H1 (cell line): Measurements from ENCODE around the gene RUNX1. TPM values are rescaled to one million over a fixed set of nuclear protein-coding genes. Genes with fewer than 3 reads are reported as not detected.

Experiments
- CTCF ChIA-PET: fragments of 300-600 bp; sonication (Branson Sonifier 250); formaldehyde crosslinking; loops from one replicate; lab custom pipeline; 2021; ENCODE audit not compliant: partially characterized antibody; lab: Charles Lee
- POLR2A ChIA-PET: fragments of 300-600 bp; sonication (Branson Sonifier 250); formaldehyde crosslinking; loops from one replicate; lab custom pipeline; 2021; ENCODE audit warnings: inconsistent platforms; ENCODE audit not compliant: partially characterized antibody; lab: Charles Lee
- DNase-seq, 2 experiments: peaks; one replicate each; pipeline versions ENCODE4 v3.0.0 to v3.0.0-alpha.2; 2010 to 2022; ENCODE audit warnings: low spot score in 2 of 2, low read depth in 1 of 2, mixed read lengths in 1 of 2
- FAIRE-seq: peaks from 2 replicates; lab custom pipeline; 2011; peaks lifted over from hg19 to GRCh38; lab: Jason Lieb, UNC
- H2AFZ ChIP-seq: 2 replicates; pipeline ENCODE4 v1.8.1; 2012; ENCODE audit warnings: low read length, inconsistent platforms
- H2AK5ac ChIP-seq: 2 replicates; pipeline ENCODE4 v1.6.1; 2013; ENCODE audit warnings: low read depth, low read length
- H2BK120ac ChIP-seq: replicated peaks from 2 replicates; pipeline ENCODE3; 2013; ENCODE audit warnings: low read depth, low read length, inconsistent platforms
- H2BK12ac ChIP-seq: 2 replicates; pipeline ENCODE4 v1.6.1; 2013; ENCODE audit warnings: low read depth, low read length
- H2BK15ac ChIP-seq: 2 replicates; pipeline ENCODE4 v1.6.1; 2013; ENCODE audit warnings: low read length
- H2BK20ac ChIP-seq: 2 replicates; pipeline ENCODE4 v1.6.1; 2013; ENCODE audit warnings: low read length
- H2BK5ac ChIP-seq: 2 replicates; pipeline ENCODE4 v1.6.1; 2013; ENCODE audit warnings: low read depth, low read length
- H3K14ac ChIP-seq: 2 replicates; pipeline ENCODE4 v1.6.1; 2013; ENCODE audit warnings: inconsistent platforms; ENCODE audit not compliant: insufficient read length
- H3K18ac ChIP-seq: 2 replicates; pipeline ENCODE4 v1.6.1; 2013; ENCODE audit warnings: low read length; ENCODE audit errors: extremely low read depth
- H3K23ac ChIP-seq: 2 replicates; pipeline ENCODE4 v1.6.1; 2013; ENCODE audit warnings: inconsistent platforms; ENCODE audit not compliant: insufficient read length
- H3K23me2 ChIP-seq: 2 replicates; pipeline ENCODE4 v1.6.1; 2013; ENCODE audit warnings: low read depth, low read length
- H3K27ac ChIP-seq: 2 replicates; pipeline ENCODE4 v1.6.1; 2011; ENCODE audit warnings: low read depth, low read length, inconsistent platforms
- H3K27me3 ChIP-seq, 4 experiments: replicated peaks in 1 of 4; 1 replicate in 1 of 4; 2 replicates in 3 of 4; pipeline versions ENCODE4 v1.6.1 to v1.8.1; 2011 to 2013; ENCODE audit warnings: low read length in 3 of 4, mild to moderate bottlenecking in 3 of 4, inconsistent platforms in 2 of 4, mixed read lengths in 2 of 4, moderate library complexity in 1 of 4; ENCODE audit not compliant: control insufficient read depth in 3 of 4, insufficient read depth in 3 of 4; ENCODE audit errors: extremely low read depth in 1 of 4
- H3K36me3 ChIP-seq, 4 experiments: 2 replicates each; pipeline versions ENCODE4 v1.6.1 to v1.8.1; 2011 to 2013; ENCODE audit warnings: mild to moderate bottlenecking in 4 of 4, low read length in 3 of 4, moderate library complexity in 2 of 4, control low read depth in 1 of 4, inconsistent platforms in 1 of 4; ENCODE audit not compliant: insufficient read depth in 4 of 4, control insufficient read depth in 2 of 4
- H3K4ac ChIP-seq: replicated peaks from 2 replicates; pipeline ENCODE3; 2013; ENCODE audit warnings: low read length, low read depth, mixed read lengths, inconsistent platforms; ENCODE audit not compliant: insufficient read length
- H3K4me1 ChIP-seq, 4 experiments: replicated peaks in 1 of 4; 1 replicate in 1 of 4; 2 replicates in 3 of 4; pipeline versions ENCODE4 v1.6.1 to v1.8.1; 2011 to 2013; ENCODE audit warnings: low read length in 3 of 4, inconsistent platforms in 2 of 4, mixed read lengths in 1 of 4; ENCODE audit not compliant: insufficient read depth in 4 of 4, control insufficient read depth in 3 of 4
- H3K4me2 ChIP-seq, 2 experiments: 2 replicates each; pipeline versions ENCODE4 v1.6.1 to v1.8.1; 2011 to 2013; ENCODE audit warnings: low read depth in 2 of 2, low read length in 2 of 2, control low read depth in 1 of 2, inconsistent platforms in 1 of 2, mild to moderate bottlenecking in 1 of 2; ENCODE audit not compliant: insufficient read depth in 1 of 2
- H3K4me3 ChIP-seq, 4 experiments: fragments of 200-600, 300-600 bp in 1 of 4; sonication (generic), shearing (Covaris generic), sonication (Bioruptor Twin) in 1 of 4; 2 replicates each; pipeline versions ENCODE4 v1.5.1 to v1.8.1; 2011 to 2016; ENCODE audit warnings: low read length in 4 of 4, low read depth in 3 of 4, control low read depth in 2 of 4, inconsistent platforms in 2 of 4, mild to moderate bottlenecking in 2 of 4, mixed read lengths in 1 of 4, moderate library complexity in 1 of 4; ENCODE audit not compliant: insufficient read depth in 2 of 4; ENCODE audit errors: extremely low read depth in 1 of 4
- H3K56ac ChIP-seq: replicated peaks from 2 replicates; pipeline ENCODE3; 2013; ENCODE audit warnings: low read depth, mild to moderate bottlenecking, mixed read lengths, low read length, inconsistent platforms; ENCODE audit not compliant: insufficient read length
- H3K79me1 ChIP-seq: 2 replicates; pipeline ENCODE4 v1.6.1; 2013; ENCODE audit warnings: low read depth, low read length, control low read depth
- H3K79me2 ChIP-seq, 2 experiments: 2 replicates each; pipeline versions ENCODE4 v1.6.1 to v1.8.1; 2012 to 2013; ENCODE audit warnings: low read length in 2 of 2, mild to moderate bottlenecking in 2 of 2, inconsistent platforms in 1 of 2; ENCODE audit not compliant: insufficient read depth in 2 of 2, control insufficient read depth in 1 of 2
- H3K9ac ChIP-seq, 4 experiments: replicated peaks in 1 of 4; 1 replicate in 1 of 4; 2 replicates in 3 of 4; pipeline versions ENCODE4 v1.6.1 to v1.8.1; 2011 to 2013; ENCODE audit warnings: low read depth in 3 of 4, low read length in 3 of 4, control low read depth in 2 of 4, mild to moderate bottlenecking in 2 of 4, moderate library complexity in 2 of 4, inconsistent platforms in 1 of 4; ENCODE audit errors: extremely low read depth in 1 of 4
- H3K9me3 ChIP-seq, 2 experiments: 2 replicates each; pipeline versions ENCODE4 v1.6.1 to v1.8.1; 2012 to 2013; ENCODE audit warnings: mild to moderate bottlenecking in 2 of 2, moderate library complexity in 2 of 2, control low read depth in 1 of 2, inconsistent platforms in 1 of 2, low read depth in 1 of 2, low read length in 1 of 2, mixed read lengths in 1 of 2; ENCODE audit not compliant: insufficient read depth in 2 of 2
- H4K20me1 ChIP-seq, 2 experiments: replicated peaks in 1 of 2; 2 replicates each; pipeline versions ENCODE3 to v1.8.1; 2011 to 2013; ENCODE audit warnings: inconsistent platforms in 2 of 2, low read length in 2 of 2, mild to moderate bottlenecking in 1 of 2; ENCODE audit not compliant: insufficient read depth in 2 of 2, control insufficient read depth in 1 of 2
- H4K5ac ChIP-seq: 2 replicates; pipeline ENCODE4 v1.6.1; 2013; ENCODE audit warnings: low read length, low read depth, mixed read lengths, inconsistent platforms; ENCODE audit not compliant: insufficient read length
- H4K8ac ChIP-seq: 2 replicates; pipeline ENCODE4 v1.8.0; 2013; ENCODE audit warnings: mild to moderate bottlenecking, moderate library complexity, low read length, inconsistent platforms; ENCODE audit not compliant: insufficient read depth; ENCODE audit errors: extremely low read depth
- H4K91ac ChIP-seq: replicated peaks from 2 replicates; pipeline ENCODE3; 2013; ENCODE audit warnings: low read length, mixed read lengths, inconsistent platforms; ENCODE audit not compliant: insufficient read length
- ATF2 ChIP-seq: IDR thresholded peaks from 2 replicates; pipeline ENCODE4 v1.6.1; 2012; ENCODE audit warnings: low read length, inconsistent platforms
- ATF3 ChIP-seq: IDR thresholded peaks from 2 replicates; pipeline ENCODE4 v1.6.1; 2011; ENCODE audit warnings: low read depth, mild to moderate bottlenecking, low read length; ENCODE audit not compliant: insufficient read depth
- BRCA1 ChIP-seq: IDR thresholded peaks from 2 replicates; pipeline ENCODE4 v1.6.1; 2012; ENCODE audit warnings: low read depth, low read length, improper control_type of control experiment
- CTBP2 ChIP-seq: IDR thresholded peaks from 2 replicates; pipeline ENCODE4 v1.7.0; 2011; ENCODE audit warnings: borderline replicate concordance, mild to moderate bottlenecking, moderate library complexity, mixed read lengths, low read length; ENCODE audit not compliant: insufficient read depth, insufficient read length
- EP300 ChIP-seq, 2 experiments: IDR thresholded peaks; 1 replicate in 1 of 2; 2 replicates in 1 of 2; pipeline ENCODE4 v1.6.1; 2011 to 2012; ENCODE audit warnings: low read depth in 2 of 2, low read length in 2 of 2, mild to moderate bottlenecking in 2 of 2, borderline replicate concordance in 1 of 2, inconsistent platforms in 1 of 2, moderate library complexity in 1 of 2
- HDAC6 ChIP-seq: IDR thresholded peaks from one replicate; pipeline ENCODE4 v1.7.1; 2012; ENCODE audit warnings: low read depth, mild to moderate bottlenecking, inconsistent platforms, low read length, moderate library complexity
- KDM1A ChIP-seq: fragments of 200-600, 300-600 bp; sonication (generic); IDR thresholded peaks from 2 replicates; pipeline ENCODE4 v1.7.1; 2016; ENCODE audit warnings: mild to moderate bottlenecking, low read length, borderline replicate concordance
- POLR2A ChIP-seq, 2 experiments: IDR thresholded peaks; 1 replicate in 1 of 2; 2 replicates in 1 of 2; pipeline ENCODE4 v1.6.1; 2011; ENCODE audit warnings: low read depth in 2 of 2, low read length in 2 of 2, mild to moderate bottlenecking in 2 of 2; ENCODE audit errors: control extremely low read depth in 1 of 2
- SP2 ChIP-seq: IDR thresholded peaks from 2 replicates; pipeline ENCODE4 v1.6.1; 2012; ENCODE audit warnings: mild to moderate bottlenecking, low read length, inconsistent platforms
- WGBS, 2 experiments: shearing (Covaris generic) in 1 of 2; methylation state at CpG; one replicate each; pipeline versions ENCODE4 v1.1.6 to v1.1.7; 2013 to 2015; ENCODE audit warnings: low lambda C conversion rate in 2 of 2, mixed read lengths in 2 of 2, inconsistent platforms in 1 of 2, low coverage in 1 of 2, missing lambda C conversion rate in 1 of 2; ENCODE audit not compliant: insufficient replicate concordance in 2 of 2, insufficient coverage in 1 of 2, insufficient read length in 1 of 2; ENCODE audit errors: extremely low coverage in 1 of 2, missing lambda C conversion rate in 1 of 2; 5-methylcytosine and 5-hydroxymethylcytosine counted together
- polyA plus RNA-seq, 7 experiments: library from polyadenylated mRNA; depleted of rRNA in 3 of 7; stranded (reverse) in 5 of 7; unstranded in 2 of 7; fragments of >200 nt in 5 of 7; fragments of 200-250 nt in 2 of 7; gene quantifications; 1 replicate in 5 of 7; 2 replicates in 1 of 7; 4 replicates in 1 of 7; pipeline versions ENCODE4 v1.2.1 to v1.2.3, GENCODE V29; 2011 to 2013; ENCODE audit warnings: missing spikeins in 2 of 7, mixed read lengths in 2 of 7
- total RNA-seq: library from RNA; stranded (reverse); fragmentation: NEBNext Ultra II Directional; extraction: Animal tissue kit (Norgen Biotek cat#: 25700); gene quantifications from 2 replicates; pipeline ENCODE4 v1.2.1, GENCODE V29; 2021

The RUNX1 gene
- total and polyA plus RNA-seq, 2 of the 8 experiments (the other 6 are each of a cell fraction or from before 2014, with no cell fraction given) = 0.20 to 0.60 TPM

DNA sequence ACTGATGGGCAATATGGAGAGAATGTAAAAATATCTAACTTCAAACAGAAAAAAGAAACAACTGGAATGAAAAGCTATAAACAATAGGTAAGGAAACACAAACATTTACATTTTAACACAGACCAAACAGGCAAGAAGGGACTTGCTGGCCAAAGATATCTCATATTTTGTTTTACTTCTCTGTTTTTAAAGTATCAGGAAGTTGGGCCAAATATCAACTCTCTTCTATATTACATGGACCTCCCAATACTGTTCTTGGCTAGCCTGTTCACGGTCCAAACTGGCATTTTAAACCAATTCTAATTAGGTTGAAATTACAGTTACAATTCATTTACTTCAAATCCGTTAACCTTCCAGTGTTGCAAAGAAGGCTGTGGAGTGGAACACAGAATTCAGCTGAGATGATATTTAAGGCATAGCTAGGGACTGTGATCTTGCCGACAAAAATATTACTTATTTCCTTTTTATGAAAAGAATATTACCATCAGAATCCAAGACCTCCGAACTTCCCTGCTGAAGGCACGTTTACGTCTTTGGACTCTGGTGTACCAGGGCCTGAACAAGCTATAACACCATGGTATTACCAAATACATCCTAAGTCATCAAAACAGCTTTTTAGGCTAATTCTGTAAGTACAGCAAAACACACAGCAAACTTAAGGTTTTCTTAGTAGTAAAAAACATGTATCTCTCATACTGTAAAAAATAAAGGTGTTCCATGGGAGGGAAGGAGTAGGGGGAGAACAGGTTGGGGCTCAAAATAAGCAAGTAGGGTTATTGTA lies 165.4 kb downstream of the RUNX1 start:
- Histone ChIP-seq H3K36me3 (no peaks in the 10 kb centered on the region), H2BK12ac (no peak overlapping the region), H3K27me3 (peaks cover 30 to 62% (median 54%) of the 10 kb centered on the region in 4 experiments), H4K8ac (no peak overlapping the region), H3K4me1 (peaks cover 3 to 15% (median 9%) of the 10 kb centered on the region in 4 experiments; a peak in 6 of 7 replicates), H3K79me2 (no peaks in the 10 kb centered on the region), H3K9me3 (no peaks in the 10 kb centered on the region), H3K14ac (no peak overlapping the region), H2BK15ac (no peak overlapping the region), H4K20me1 (peaks cover 2 to 23% of the 10 kb centered on the region in 2 experiments), H4K5ac (no peak overlapping the region), H2BK120ac (no peak overlapping the region), H2AFZ (no peak overlapping the region), H2AK5ac (no peak overlapping the region), H3K4me2 (no peak overlapping the region), H3K27ac (no peak overlapping the region), H3K56ac (no peak overlapping the region), H2BK20ac (no peak overlapping the region), H3K79me1 (no peaks in the 10 kb centered on the region), H3K18ac (no peak overlapping the region), H3K4ac (no peak overlapping the region), H4K91ac (no peak overlapping the region), H3K23me2 (peaks cover 8% of the 10 kb centered on the region; the same call in 1 of the 2 replicates), H2BK5ac (no peak overlapping the region), H3K9ac (no peak overlapping the region), H3K23ac (no peak overlapping the region), H3K4me3 (no peak overlapping the region)
- FAIRE-seq (no peak), DNase-seq (no peak)
- POLR2A ChIA-PET = no interaction called here
- WGBS, 2 experiments = 87% methylated on average over 6 of the region's 6 CpGs; no CpG with 5 or more reads in 1 of the 2 experiments
- CTCF ChIA-PET = interaction anchor here (1.3 kb wide), 1 partner anchor 19 kb away, joined by 5 read pairs; no protein-coding TSS in a partner anchor
- TF ChIP-seq ATF3 (no peak), HDAC6 (no peak), ATF2 (no peak), EP300 (IDR thresholded peaks at IDR 0.05; ENCODE audit: borderline replicate concordance in 1 of 2, low read depth in 2 of 2, low read length in 2 of 2) (no peak), SP2 (no peak), CTBP2 (no peak), BRCA1 (no peak), KDM1A (no peak), POLR2A (IDR thresholded peaks at IDR 0.05; ENCODE audit: control extremely low read depth in 1 of 2, low read depth in 2 of 2, low read length in 2 of 2) (no peak)
